Measurements from ENCODE around the gene HSPB1. TPM values are rescaled to one million over a fixed set of nuclear protein-coding genes. Genes with fewer than 3 reads are reported as not detected.

The HSPB1 gene
- total RNA-seq, 1 experiment from 2014 or later = 202 TPM

DNA sequence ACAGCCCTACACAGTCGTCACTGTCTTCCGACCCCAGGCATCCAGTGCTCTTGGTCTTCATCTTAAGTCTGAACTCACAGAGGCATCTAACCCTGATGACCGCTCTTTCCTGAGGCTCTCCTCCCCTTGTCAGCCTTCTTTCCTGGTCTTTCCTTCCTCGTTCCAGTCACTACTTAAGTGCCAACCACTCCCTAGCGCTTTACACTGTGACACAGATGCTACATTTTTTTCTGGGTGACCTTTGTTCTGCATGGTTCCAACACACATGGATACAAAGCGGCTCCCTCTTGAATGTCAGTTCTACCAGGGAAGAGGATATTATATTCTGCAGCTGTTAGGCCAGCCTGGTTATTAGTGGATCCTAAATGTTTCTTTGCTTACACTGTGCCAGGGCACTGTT, 43.6 kb downstream of the HSPB1 start:
- ATAC-seq = no peak
- peaks cover 47% of the 10 kb centered on the region for H3K4me1 Mint-ChIP-seq
- POLR2A ChIA-PET = no interaction called here
- 0 out of 2 replicates have a peak, but pooled peaks cover under 1% of the 10 kb centered on the region for H3K9me3 Mint-ChIP-seq
- no peak for TF ChIP-seq ZNF219 (CRISPR knock-in tag; IDR thresholded peaks at IDR 0.05; ENCODE audit: borderline replicate concordance)
- TF ChIP-seq SMAD4 (CRISPR knock-in tag; IDR thresholded peaks at IDR 0.05) = no peak
- no peak for TF ChIP-seq GRHL2 (CRISPR knock-in tag; IDR thresholded peaks at IDR 0.05; ENCODE audit: insufficient replicate concordance, severe bottlenecking)
- no peak for TF ChIP-seq JUN (CRISPR knock-in tag; IDR thresholded peaks at IDR 0.05)
- no peak for TF ChIP-seq ZNF121 (CRISPR knock-in tag; IDR thresholded peaks at IDR 0.05)
- TF ChIP-seq, protein P1, sequence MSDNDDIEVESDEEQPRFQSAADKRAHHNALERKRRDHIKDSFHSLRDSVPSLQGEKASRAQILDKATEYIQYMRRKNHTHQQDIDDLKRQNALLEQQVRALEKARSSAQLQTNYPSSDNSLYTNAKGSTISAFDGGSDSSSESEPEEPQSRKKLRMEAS (CRISPR knock-in tag; IDR thresholded peaks at IDR 0.05) = no peak
- TF ChIP-seq, protein P2, sequence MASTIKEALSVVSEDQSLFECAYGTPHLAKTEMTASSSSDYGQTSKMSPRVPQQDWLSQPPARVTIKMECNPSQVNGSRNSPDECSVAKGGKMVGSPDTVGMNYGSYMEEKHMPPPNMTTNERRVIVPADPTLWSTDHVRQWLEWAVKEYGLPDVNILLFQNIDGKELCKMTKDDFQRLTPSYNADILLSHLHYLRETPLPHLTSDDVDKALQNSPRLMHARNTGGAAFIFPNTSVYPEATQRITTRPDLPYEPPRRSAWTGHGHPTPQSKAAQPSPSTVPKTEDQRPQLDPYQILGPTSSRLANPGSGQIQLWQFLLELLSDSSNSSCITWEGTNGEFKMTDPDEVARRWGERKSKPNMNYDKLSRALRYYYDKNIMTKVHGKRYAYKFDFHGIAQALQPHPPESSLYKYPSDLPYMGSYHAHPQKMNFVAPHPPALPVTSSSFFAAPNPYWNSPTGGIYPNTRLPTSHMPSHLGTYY (CRISPR knock-in tag; IDR thresholded peaks at IDR 0.05) = no peak
- TF ChIP-seq MXD4 (CRISPR knock-in tag; IDR thresholded peaks at IDR 0.05; ENCODE audit: borderline replicate concordance) = no peak
- CTCF ChIA-PET = no interaction called here
- H3K27me3 Mint-ChIP-seq (ENCODE audit: low read depth) = no peaks in the 10 kb centered on the region
- peak overlapping the region; percentile 92 for H3K27ac Mint-ChIP-seq
- H3K4me3 Mint-ChIP-seq = no peak overlapping the region
- DNase-seq (ENCODE audit: low spot score) = no peak
- H3K36me3 Mint-ChIP-seq = peaks cover 78% of the 10 kb centered on the region

DNA sequence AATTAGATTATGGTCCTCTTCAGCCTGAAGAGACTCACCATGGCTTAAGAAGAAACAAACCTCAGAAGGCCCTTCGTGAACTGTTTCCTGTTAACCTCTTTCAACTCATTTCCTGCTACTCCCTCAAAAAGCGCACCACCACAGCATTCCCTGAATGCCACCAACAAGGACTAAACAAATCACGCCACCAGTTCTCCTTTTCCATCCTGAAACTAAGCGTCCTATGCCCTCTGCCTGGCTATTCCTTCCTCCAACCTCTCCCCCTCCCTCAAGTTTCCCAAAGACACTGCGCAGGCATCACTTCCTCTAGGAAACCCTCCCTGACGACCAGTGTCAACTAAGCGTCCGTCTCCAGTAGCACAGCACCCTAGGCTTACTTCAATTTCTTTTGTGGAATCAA, 44.3 kb downstream of the HSPB1 start:
- no peak overlapping the region for H3K4me3 Mint-ChIP-seq
- H3K27me3 Mint-ChIP-seq (ENCODE audit: low read depth) = no peaks in the 10 kb centered on the region
- peaks cover 49% of the 10 kb centered on the region for H3K4me1 Mint-ChIP-seq
- DNase-seq (ENCODE audit: low spot score) (no peak), ATAC-seq (no peak)
- peak overlapping the region; percentile 93 for H3K27ac Mint-ChIP-seq
- peaks cover 80% of the 10 kb centered on the region for H3K36me3 Mint-ChIP-seq
- no peak for TF ChIP-seq SP1 (CRISPR knock-in tag; conservative IDR thresholded peaks at IDR 0.05)
- TF ChIP-seq, protein P3, sequence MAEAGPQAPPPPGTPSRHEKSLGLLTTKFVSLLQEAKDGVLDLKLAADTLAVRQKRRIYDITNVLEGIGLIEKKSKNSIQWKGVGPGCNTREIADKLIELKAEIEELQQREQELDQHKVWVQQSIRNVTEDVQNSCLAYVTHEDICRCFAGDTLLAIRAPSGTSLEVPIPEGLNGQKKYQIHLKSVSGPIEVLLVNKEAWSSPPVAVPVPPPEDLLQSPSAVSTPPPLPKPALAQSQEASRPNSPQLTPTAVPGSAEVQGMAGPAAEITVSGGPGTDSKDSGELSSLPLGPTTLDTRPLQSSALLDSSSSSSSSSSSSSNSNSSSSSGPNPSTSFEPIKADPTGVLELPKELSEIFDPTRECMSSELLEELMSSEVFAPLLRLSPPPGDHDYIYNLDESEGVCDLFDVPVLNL (CRISPR knock-in tag; IDR thresholded peaks at IDR 0.05; ENCODE audit: borderline replicate concordance, low read depth) = no peak
- no peak for TF ChIP-seq IRF2 (CRISPR knock-in tag; IDR thresholded peaks at IDR 0.05; ENCODE audit: borderline replicate concordance, low read depth)
- no peak for TF ChIP-seq JUN (CRISPR knock-in tag; IDR thresholded peaks at IDR 0.05)
- TF ChIP-seq, protein P4, sequence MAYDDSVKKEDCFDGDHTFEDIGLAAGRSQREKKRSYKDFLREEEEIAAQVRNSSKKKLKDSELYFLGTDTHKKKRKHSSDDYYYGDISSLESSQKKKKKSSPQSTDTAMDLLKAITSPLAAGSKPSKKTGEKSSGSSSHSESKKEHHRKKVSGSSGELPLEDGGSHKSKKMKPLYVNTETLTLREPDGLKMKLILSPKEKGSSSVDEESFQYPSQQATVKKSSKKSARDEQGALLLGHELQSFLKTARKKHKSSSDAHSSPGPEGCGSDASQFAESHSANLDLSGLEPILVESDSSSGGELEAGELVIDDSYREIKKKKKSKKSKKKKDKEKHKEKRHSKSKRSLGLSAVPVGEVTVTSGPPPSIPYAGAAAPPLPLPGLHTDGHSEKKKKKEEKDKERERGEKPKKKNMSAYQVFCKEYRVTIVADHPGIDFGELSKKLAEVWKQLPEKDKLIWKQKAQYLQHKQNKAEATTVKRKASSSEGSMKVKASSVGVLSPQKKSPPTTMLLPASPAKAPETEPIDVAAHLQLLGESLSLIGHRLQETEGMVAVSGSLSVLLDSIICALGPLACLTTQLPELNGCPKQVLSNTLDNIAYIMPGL (CRISPR knock-in tag; IDR thresholded peaks at IDR 0.05) = no peak
- TF ChIP-seq, protein P2 (CRISPR knock-in tag; IDR thresholded peaks at IDR 0.05) = no peak
- TF ChIP-seq RELA (CRISPR knock-in tag; IDR thresholded peaks at IDR 0.05; ENCODE audit: borderline replicate concordance) = no peak
- no peak for TF ChIP-seq GTF2I (CRISPR knock-in tag; conservative IDR thresholded peaks at IDR 0.05)
- TF ChIP-seq, protein P1 (CRISPR knock-in tag; IDR thresholded peaks at IDR 0.05) = no peak
- TF ChIP-seq NR3C1 (CRISPR knock-in tag; conservative IDR thresholded peaks at IDR 0.05; ENCODE audit: low read depth) = no peak
- TF ChIP-seq FOXP1 (CRISPR knock-in tag; IDR thresholded peaks at IDR 0.05; ENCODE audit: borderline replicate concordance) = no peak
- no peak for TF ChIP-seq EMX1 (CRISPR knock-in tag; IDR thresholded peaks at IDR 0.05)
- no peak for TF ChIP-seq ZNF219 (CRISPR knock-in tag; IDR thresholded peaks at IDR 0.05; ENCODE audit: borderline replicate concordance)
- TF ChIP-seq ZNF138 (CRISPR knock-in tag; conservative IDR thresholded peaks at IDR 0.05) = no peak
- TF ChIP-seq OVOL2 (CRISPR knock-in tag; IDR thresholded peaks at IDR 0.05; ENCODE audit: borderline replicate concordance) = no peak
- TF ChIP-seq, protein P5, sequence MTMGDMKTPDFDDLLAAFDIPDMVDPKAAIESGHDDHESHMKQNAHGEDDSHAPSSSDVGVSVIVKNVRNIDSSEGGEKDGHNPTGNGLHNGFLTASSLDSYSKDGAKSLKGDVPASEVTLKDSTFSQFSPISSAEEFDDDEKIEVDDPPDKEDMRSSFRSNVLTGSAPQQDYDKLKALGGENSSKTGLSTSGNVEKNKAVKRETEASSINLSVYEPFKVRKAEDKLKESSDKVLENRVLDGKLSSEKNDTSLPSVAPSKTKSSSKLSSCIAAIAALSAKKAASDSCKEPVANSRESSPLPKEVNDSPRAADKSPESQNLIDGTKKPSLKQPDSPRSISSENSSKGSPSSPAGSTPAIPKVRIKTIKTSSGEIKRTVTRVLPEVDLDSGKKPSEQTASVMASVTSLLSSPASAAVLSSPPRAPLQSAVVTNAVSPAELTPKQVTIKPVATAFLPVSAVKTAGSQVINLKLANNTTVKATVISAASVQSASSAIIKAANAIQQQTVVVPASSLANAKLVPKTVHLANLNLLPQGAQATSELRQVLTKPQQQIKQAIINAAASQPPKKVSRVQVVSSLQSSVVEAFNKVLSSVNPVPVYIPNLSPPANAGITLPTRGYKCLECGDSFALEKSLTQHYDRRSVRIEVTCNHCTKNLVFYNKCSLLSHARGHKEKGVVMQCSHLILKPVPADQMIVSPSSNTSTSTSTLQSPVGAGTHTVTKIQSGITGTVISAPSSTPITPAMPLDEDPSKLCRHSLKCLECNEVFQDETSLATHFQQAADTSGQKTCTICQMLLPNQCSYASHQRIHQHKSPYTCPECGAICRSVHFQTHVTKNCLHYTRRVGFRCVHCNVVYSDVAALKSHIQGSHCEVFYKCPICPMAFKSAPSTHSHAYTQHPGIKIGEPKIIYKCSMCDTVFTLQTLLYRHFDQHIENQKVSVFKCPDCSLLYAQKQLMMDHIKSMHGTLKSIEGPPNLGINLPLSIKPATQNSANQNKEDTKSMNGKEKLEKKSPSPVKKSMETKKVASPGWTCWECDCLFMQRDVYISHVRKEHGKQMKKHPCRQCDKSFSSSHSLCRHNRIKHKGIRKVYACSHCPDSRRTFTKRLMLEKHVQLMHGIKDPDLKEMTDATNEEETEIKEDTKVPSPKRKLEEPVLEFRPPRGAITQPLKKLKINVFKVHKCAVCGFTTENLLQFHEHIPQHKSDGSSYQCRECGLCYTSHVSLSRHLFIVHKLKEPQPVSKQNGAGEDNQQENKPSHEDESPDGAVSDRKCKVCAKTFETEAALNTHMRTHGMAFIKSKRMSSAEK (CRISPR knock-in tag; IDR thresholded peaks at IDR 0.05; ENCODE audit: borderline replicate concordance) = no peak
- TF ChIP-seq MYBL2 (CRISPR knock-in tag; IDR thresholded peaks at IDR 0.05) = no peak
- no peak for TF ChIP-seq GABPB1 (CRISPR knock-in tag; IDR thresholded peaks at IDR 0.05)
- TF ChIP-seq JAZF1 (CRISPR knock-in tag; IDR thresholded peaks at IDR 0.05) = no peak
- TF ChIP-seq SMAD3 (CRISPR knock-in tag; IDR thresholded peaks at IDR 0.05; ENCODE audit: borderline replicate concordance) = no peak
- ChIA-PET CTCF (no interaction called here), POLR2A (no interaction called here)
- H3K9me3 Mint-ChIP-seq = peaks cover 7% of the 10 kb centered on the region

Data from WTC11 (cell line).